Breast epithelium (tissue), 4 donors: ENCODE measurements around the gene RNF14. TPM values are rescaled to one million over a fixed set of nuclear protein-coding genes. Genes with fewer than 3 reads are reported as not detected.

Experiments used
- DNase-seq, 2 donors: peaks; one replicate each; pipeline ENCODE4 v3.0.0-alpha.2; 2019; ENCODE audit warnings: low spot score in 2 of 2
- H3K27ac ChIP-seq, 2 donors: fragments of 200-600 bp; sonication (generic) in 1 of 2; one replicate each; pipeline ENCODE4 v1.5.1; 2016 to 2019; ENCODE audit warnings: mild to moderate bottlenecking in 1 of 2
- H3K27me3 ChIP-seq, 2 donors: fragments of 200-600 bp; sonication (generic) in 1 of 2; one replicate each; pipeline versions ENCODE4 v1.5.1 to v1.6.0; 2017 to 2019; ENCODE audit warnings: control low read depth in 1 of 2, mild to moderate bottlenecking in 1 of 2
- H3K36me3 ChIP-seq: fragments of 200-600 bp; one replicate; pipeline ENCODE4 v1.5.1; 2019
- H3K4me1 ChIP-seq, 2 donors: fragments of 200-600 bp; sonication (generic); one replicate each; pipeline ENCODE4 v1.5.1; 2016 to 2019; ENCODE audit warnings: control low read depth in 1 of 2
- H3K4me3 ChIP-seq, 3 donors: fragments of 200-600 bp; sonication (generic); 1 replicate in 2 of 3; 2 replicates in 1 of 3; pipeline ENCODE4 v1.5.1; 2016 to 2019; ENCODE audit warnings: mild to moderate bottlenecking in 3 of 3, moderate library complexity in 2 of 3
- H3K9me3 ChIP-seq, 2 donors: fragments of 200-600 bp; sonication (generic) in 1 of 2; one replicate each; pipeline ENCODE4 v1.5.1; 2016 to 2019; ENCODE audit warnings: control low read depth in 1 of 2
- POLR2A ChIP-seq: fragments of 450-650 bp; IDR thresholded peaks from one replicate; pipeline ENCODE4 v1.6.1; 2016; ENCODE audit warnings: antibody characterized with exemption, mild to moderate bottlenecking, moderate library complexity
- POLR2AphosphoS5 ChIP-seq, 3 donors: sonication (generic); formaldehyde crosslinking; IDR thresholded peaks; one replicate each; pipeline ENCODE4 v1.6.1; 2017; ENCODE audit warnings: antibody characterized with exemption in 3 of 3
- intact Hi-C: fragments of 100-400 bp; cut with DNase I; formaldehyde crosslinking; loops from one replicate; pipeline ENCODE4 v1.15.1; 2023; ENCODE audit warnings: low total_unique reads
- total RNA-seq, 3 donors: library from RNA; depleted of rRNA; stranded (reverse); fragments of >200 nt; gene quantifications; one replicate each; pipeline ENCODE4 v1.1.0, GENCODE V29; 2016
- TF ChIP-seq, protein P1 (sequence below), 3 donors: fragments of 450-650 bp; IDR thresholded peaks; one replicate each; pipeline ENCODE4 v1.5.1; 2016 to 2017; ENCODE audit warnings: antibody characterized with exemption in 3 of 3, mild to moderate bottlenecking in 3 of 3, moderate library complexity in 3 of 3

Gene RNF14
- total RNA-seq, 3 donors from 2014 or later = 43.9 to 80.2 (median 60.6) TPM

DNA sequence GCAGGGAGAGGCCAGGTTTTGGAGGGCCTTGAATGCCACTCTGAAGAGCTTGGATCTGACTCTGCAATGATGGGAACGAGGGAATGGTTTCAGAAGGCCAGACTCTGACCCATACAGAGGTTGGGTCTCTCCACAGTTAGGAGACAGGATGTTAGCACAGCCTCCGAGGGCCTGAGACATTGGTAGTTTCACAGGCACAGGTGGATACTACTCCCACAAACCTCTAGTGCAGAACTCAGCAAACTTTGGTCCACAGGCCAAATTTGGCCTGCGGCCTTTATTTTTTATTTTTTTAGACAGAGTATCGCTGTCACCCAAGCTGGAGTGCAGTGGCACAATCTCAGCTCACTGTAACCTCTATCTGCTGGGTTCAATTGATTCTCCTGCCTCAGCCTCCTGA, 41.0 kb downstream of the RNF14 start:
- no peaks in the 10 kb centered on the region for H3K9me3 ChIP-seq
- no peaks in the 10 kb centered on the region for H3K27me3 ChIP-seq
- no peak for DNase-seq
- no peaks in the 10 kb centered on the region for H3K36me3 ChIP-seq
- no peak overlapping the region for H3K4me3 ChIP-seq
- intact Hi-C loops = no loop called here
- peaks cover 0 to 4% of the 10 kb centered on the region in 2 donors for H3K4me1 ChIP-seq
- no peak for TF ChIP-seq POLR2A
- H3K27ac ChIP-seq = no peak overlapping the region

DNA sequence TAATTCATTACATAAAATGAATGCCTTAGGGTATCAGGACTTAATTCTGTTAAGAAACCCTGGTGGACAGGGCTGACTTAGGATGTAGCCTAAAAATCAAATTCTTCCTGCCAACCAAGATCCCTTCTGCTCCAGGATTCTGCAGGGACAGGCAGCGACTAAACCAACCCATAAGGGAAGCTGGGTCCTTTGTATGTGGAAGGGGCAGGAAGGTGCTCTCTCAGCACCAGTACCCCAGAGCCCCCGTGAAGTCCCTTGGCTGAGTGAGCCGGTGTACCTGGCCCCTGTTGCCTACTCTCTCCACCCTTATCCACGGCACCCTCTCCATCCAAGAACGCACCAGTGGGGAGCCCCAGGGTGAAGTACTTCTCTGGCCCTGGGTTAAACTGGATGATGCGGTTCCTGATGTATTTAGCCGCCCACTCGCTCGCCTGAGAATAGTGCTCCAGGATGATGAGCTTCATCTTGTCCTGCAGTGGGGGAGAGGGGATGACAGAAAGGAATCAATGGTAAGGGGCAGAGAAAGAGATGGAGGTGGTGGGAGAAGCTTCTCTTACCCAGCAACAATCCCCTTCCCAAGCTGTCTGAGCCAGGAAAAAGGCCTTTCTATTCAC, 42.8 kb downstream of the RNF14 start:
- H3K27ac ChIP-seq = peak overlapping the region; percentile 92 to 94
- H3K9me3 ChIP-seq = no peaks in the 10 kb centered on the region
- TF ChIP-seq POLR2AphosphoS5 (IDR thresholded peaks at IDR 0.05) (no peak), POLR2A (no peak)
- TF ChIP-seq, protein P1, sequence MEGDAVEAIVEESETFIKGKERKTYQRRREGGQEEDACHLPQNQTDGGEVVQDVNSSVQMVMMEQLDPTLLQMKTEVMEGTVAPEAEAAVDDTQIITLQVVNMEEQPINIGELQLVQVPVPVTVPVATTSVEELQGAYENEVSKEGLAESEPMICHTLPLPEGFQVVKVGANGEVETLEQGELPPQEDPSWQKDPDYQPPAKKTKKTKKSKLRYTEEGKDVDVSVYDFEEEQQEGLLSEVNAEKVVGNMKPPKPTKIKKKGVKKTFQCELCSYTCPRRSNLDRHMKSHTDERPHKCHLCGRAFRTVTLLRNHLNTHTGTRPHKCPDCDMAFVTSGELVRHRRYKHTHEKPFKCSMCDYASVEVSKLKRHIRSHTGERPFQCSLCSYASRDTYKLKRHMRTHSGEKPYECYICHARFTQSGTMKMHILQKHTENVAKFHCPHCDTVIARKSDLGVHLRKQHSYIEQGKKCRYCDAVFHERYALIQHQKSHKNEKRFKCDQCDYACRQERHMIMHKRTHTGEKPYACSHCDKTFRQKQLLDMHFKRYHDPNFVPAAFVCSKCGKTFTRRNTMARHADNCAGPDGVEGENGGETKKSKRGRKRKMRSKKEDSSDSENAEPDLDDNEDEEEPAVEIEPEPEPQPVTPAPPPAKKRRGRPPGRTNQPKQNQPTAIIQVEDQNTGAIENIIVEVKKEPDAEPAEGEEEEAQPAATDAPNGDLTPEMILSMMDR (IDR thresholded peaks at IDR 0.05) = no peak
- no peaks in the 10 kb centered on the region for H3K27me3 ChIP-seq
- peaks cover 0 to 4% of the 10 kb centered on the region in 2 donors for H3K4me1 ChIP-seq
- peak overlapping the region; percentile 67 to 85 (median 77) for H3K4me3 ChIP-seq
- H3K36me3 ChIP-seq = no peaks in the 10 kb centered on the region
- intact Hi-C loops = no loop called here
- no peak for DNase-seq

DNA sequence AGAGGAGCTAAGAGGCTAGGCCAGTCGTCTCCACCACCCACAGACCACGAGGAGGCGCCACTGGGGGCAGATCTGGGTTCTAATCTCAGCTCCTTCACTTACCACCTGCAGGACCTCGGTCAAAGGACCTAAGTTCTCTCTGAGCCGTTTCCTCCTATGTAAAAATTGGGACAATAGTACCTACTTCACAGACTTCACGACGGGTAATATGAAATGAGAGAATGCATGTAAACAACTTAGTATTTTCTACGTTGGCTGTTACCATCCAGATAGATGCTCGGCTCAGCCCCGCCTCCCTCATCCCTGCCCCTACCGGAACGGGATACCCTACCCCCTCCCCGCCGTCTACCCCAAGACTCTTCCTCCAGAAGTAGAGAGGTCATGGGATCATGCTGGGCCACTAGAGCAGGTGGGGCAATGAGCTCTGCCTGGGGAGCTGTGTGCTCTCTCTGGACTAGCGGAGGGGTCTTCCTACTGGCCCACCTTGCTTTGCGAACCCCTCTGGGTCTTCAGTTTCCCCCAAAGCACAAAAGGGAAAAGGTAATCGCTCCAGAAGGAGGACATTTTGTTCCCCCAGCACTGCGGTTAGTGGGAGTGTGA, 43.4 kb downstream of the RNF14 start:
- TF ChIP-seq POLR2AphosphoS5 (IDR thresholded peaks at IDR 0.05) (no peak), POLR2A (no peak)
- TF ChIP-seq, protein P1 (IDR thresholded peaks at IDR 0.05) = no peak
- Histone ChIP-seq H3K36me3 (no peaks in the 10 kb centered on the region), H3K9me3 (no peaks in the 10 kb centered on the region), H3K4me1 (peaks cover 0 to 4% of the 10 kb centered on the region in 2 donors), H3K27me3 (no peaks in the 10 kb centered on the region), H3K27ac (peak overlapping the region; percentile 92 to 94), H3K4me3 (peak overlapping the region; percentile 67 to 85 (median 77))
- DNase-seq = no peak
- intact Hi-C loops = no loop called here

DNA sequence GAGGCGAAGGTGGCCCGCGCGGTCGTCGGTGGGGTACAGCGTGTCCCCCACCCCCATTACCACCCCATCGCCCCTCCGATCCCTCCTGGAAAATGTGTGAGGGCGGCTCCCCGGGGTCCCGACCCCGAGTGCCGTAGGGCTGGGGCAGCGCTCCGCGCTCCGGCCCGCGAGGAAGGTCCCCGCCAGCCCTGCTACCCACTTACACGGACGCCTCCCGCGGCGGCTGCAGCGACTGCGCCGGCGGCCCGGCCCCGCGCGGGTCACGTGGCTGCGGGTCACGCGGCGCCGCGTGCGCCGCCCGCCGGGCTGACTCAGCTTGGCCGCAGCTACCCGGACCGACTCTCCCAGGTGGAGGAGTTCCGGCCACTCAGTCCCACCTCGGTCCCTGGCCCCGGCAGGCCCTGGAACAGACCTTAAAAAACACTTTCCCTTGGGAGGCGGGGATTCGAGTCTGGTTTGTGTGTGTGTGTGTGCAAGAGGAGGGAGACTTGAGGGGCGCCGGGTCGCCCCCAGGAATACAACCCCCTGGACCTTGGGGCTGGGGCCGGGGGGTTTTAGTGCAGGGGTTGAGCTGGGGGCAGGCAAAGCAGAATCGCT, 44.0 kb downstream of the RNF14 start, which contains the start of gene GNPDA1:
GNPDA1 (minus strand) TSS at position 236 of the 597 bp plus-strand sequence. CDS start 992 bp downstream, outside the sequence.
- no peaks in the 10 kb centered on the region for H3K27me3 ChIP-seq
- peak within 1 kb of the TSS; percentile 92 to 94 for H3K27ac ChIP-seq
- peak; percentile 73 to 76 for DNase-seq
- H3K36me3 ChIP-seq = no peaks in the 10 kb centered on the region
- H3K9me3 ChIP-seq = no peaks in the 10 kb centered on the region
- H3K4me3 ChIP-seq = peak within 1 kb of the TSS; percentile 67 to 85 (median 77)
- intact Hi-C loops = no loop called here
- TF ChIP-seq POLR2AphosphoS5 (IDR thresholded peaks at IDR 0.05) (peak; percentile 14 to 66 (median 23)), POLR2A (no peak)
- TF ChIP-seq, protein P1 (IDR thresholded peaks at IDR 0.05) = peak in 1 of 3 donors; percentile 39
- peaks cover 0 to 4% of the 10 kb centered on the region in 2 donors for H3K4me1 ChIP-seq

DNA sequence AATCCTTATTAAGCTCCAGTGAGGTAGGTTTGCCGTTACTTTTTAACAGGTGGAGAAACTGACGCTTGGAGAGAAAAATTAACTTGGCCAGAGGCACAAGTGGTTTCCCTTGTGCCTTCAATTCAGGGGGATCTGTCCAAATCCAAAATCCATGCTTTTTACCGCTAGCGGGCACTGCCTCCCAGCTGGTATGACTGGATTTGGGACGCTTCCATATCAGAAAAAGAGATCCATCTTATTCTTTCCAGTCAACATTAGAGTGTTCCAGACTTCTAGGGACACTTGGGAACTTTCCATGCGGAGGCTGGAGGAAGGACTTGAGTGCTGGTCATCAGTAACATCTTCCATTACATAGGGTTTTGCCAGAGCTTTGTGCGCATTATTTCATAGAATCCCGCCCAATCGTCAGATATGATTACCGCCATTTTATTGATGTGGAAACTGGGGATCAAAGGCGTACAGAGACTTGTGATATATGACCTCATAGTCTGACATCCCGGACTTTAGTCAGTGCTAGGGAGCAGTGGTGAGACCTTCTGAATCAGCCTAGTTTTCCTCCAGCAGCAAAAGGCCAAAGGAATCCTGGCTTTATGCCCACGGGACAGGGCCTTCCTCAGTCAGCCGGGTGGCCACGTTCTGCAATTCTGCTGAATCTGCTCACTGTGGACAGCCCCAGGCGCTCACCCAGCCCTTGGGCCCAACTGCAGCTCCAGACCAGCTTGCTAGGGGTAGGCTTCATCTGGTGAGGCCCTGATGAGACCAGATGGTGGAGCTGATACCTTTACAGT, 45.0 kb downstream of the RNF14 start:
- intact Hi-C loops = no loop called here
- no peak for DNase-seq
- Histone ChIP-seq H3K36me3 (no peaks in the 10 kb centered on the region), H3K9me3 (no peaks in the 10 kb centered on the region), H3K4me1 (peaks cover 0 to 4% of the 10 kb centered on the region in 2 donors), H3K4me3 (no peak overlapping the region), H3K27ac (peak overlapping the region; percentile 92 to 94), H3K27me3 (no peaks in the 10 kb centered on the region)
- no peak for TF ChIP-seq POLR2A
- TF ChIP-seq, protein P1 (IDR thresholded peaks at IDR 0.05) = no peak
- no peak for TF ChIP-seq POLR2AphosphoS5 (IDR thresholded peaks at IDR 0.05)
